ENCODE data around the gene IPO4.

Gene IPO4, protein sequence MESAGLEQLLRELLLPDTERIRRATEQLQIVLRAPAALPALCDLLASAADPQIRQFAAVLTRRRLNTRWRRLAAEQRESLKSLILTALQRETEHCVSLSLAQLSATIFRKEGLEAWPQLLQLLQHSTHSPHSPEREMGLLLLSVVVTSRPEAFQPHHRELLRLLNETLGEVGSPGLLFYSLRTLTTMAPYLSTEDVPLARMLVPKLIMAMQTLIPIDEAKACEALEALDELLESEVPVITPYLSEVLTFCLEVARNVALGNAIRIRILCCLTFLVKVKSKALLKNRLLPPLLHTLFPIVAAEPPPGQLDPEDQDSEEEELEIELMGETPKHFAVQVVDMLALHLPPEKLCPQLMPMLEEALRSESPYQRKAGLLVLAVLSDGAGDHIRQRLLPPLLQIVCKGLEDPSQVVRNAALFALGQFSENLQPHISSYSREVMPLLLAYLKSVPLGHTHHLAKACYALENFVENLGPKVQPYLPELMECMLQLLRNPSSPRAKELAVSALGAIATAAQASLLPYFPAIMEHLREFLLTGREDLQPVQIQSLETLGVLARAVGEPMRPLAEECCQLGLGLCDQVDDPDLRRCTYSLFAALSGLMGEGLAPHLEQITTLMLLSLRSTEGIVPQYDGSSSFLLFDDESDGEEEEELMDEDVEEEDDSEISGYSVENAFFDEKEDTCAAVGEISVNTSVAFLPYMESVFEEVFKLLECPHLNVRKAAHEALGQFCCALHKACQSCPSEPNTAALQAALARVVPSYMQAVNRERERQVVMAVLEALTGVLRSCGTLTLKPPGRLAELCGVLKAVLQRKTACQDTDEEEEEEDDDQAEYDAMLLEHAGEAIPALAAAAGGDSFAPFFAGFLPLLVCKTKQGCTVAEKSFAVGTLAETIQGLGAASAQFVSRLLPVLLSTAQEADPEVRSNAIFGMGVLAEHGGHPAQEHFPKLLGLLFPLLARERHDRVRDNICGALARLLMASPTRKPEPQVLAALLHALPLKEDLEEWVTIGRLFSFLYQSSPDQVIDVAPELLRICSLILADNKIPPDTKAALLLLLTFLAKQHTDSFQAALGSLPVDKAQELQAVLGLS

GRCh38 chr14:24188251-24189058 lies at the start of gene IPO4:
TSS of gene IPO4 (minus strand) at chr14:24188816. CDS start at chr14:24188787, 29 bp downstream.
- peak within 1 kb of the TSS; percentile 77 for H3K4me3 ChIP-seq (ENCODE audit: severe bottlenecking)
- H3K27ac ChIP-seq (ENCODE audit: poor library complexity, severe bottlenecking) = peak within 1 kb of the TSS; percentile 62
- peak; percentile 99 for DNase-seq (ENCODE audit: low spot score)
- H3K4me1 ChIP-seq (ENCODE audit: insufficient read depth, poor library complexity, severe bottlenecking) = peaks cover 4% of the 10 kb centered on the region
- H3K36me3 ChIP-seq (ENCODE audit: low read depth) = peaks cover 67% of the 10 kb centered on the region
- no peaks in the 10 kb centered on the region for H3K9me3 ChIP-seq (ENCODE audit: severe bottlenecking)
- H3K27me3 ChIP-seq (ENCODE audit: insufficient read depth, poor library complexity, severe bottlenecking) = no peaks in the 10 kb centered on the region
- peak; percentile 88 for ATAC-seq (ENCODE audit: low read depth)
- TF ChIP-seq, protein P1, sequence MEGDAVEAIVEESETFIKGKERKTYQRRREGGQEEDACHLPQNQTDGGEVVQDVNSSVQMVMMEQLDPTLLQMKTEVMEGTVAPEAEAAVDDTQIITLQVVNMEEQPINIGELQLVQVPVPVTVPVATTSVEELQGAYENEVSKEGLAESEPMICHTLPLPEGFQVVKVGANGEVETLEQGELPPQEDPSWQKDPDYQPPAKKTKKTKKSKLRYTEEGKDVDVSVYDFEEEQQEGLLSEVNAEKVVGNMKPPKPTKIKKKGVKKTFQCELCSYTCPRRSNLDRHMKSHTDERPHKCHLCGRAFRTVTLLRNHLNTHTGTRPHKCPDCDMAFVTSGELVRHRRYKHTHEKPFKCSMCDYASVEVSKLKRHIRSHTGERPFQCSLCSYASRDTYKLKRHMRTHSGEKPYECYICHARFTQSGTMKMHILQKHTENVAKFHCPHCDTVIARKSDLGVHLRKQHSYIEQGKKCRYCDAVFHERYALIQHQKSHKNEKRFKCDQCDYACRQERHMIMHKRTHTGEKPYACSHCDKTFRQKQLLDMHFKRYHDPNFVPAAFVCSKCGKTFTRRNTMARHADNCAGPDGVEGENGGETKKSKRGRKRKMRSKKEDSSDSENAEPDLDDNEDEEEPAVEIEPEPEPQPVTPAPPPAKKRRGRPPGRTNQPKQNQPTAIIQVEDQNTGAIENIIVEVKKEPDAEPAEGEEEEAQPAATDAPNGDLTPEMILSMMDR (IDR thresholded peaks at IDR 0.05; ENCODE audit: poor library complexity, severe bottlenecking) = no peak

DNA sequence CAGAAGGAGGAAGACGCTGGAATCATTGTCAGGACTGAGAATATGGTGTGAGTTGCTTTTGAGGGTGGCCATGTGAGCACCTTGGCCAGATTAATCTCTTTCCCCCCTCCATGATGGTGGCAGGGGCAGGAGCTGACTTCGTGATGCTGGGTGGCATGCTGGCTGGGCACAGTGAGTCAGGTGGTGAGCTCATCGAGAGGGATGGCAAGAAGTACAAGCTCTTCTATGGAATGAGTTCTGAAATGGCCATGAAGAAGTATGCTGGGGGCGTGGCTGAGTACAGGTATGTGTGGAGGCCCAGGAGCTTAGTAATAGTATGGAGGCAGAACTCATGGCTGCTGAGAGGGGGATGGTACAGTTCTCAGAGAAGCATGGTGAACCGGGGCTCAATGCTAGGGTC lies 49.5 kb upstream of the IPO4 start:
- Histone ChIP-seq H3K4me3 (ENCODE audit: severe bottlenecking) (no peak overlapping the region), H3K9me3 (ENCODE audit: severe bottlenecking) (no peaks in the 10 kb centered on the region), H3K36me3 (ENCODE audit: low read depth) (peaks cover 83% of the 10 kb centered on the region), H3K27ac (ENCODE audit: poor library complexity, severe bottlenecking) (peak overlapping the region; percentile 18), H3K27me3 (ENCODE audit: insufficient read depth, poor library complexity, severe bottlenecking) (no peaks in the 10 kb centered on the region), H3K4me1 (ENCODE audit: insufficient read depth, poor library complexity, severe bottlenecking) (peaks cover 27% of the 10 kb centered on the region)
- ATAC-seq (ENCODE audit: low read depth) (peak; percentile 6; the same call in 2 of the 3 replicates), DNase-seq (ENCODE audit: low spot score) (peak; percentile 85)
- TF ChIP-seq, protein P1 (IDR thresholded peaks at IDR 0.05; ENCODE audit: poor library complexity, severe bottlenecking) = no peak

DNA sequence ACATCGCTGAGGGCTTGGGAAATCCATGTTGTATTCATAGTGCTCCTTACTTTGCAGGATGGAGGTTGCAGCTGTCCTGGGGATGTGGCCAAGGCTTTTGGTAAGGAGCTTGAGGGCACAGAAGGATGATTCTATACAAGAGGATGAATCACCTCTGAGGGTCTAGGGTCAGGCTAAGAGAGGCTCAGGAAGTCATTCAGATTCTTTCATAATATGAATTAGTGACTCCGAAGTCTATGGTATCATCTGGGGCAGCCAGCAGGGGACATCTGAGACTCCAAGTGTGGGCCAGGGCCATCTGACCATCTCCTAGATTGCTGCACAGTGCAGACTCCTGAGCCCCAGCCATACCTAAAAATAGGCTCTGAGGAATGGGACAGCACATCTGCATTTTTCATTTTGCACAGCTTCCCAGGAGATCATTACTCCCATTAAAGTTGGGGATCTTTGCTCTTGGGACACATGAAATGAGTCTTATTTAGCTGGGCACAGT lies 48.9 kb upstream of the IPO4 start:
- Histone ChIP-seq H3K9me3 (ENCODE audit: severe bottlenecking) (no peaks in the 10 kb centered on the region), H3K27ac (ENCODE audit: poor library complexity, severe bottlenecking) (peak overlapping the region; percentile 18), H3K4me1 (ENCODE audit: insufficient read depth, poor library complexity, severe bottlenecking) (peaks cover 24% of the 10 kb centered on the region), H3K36me3 (ENCODE audit: low read depth) (peaks cover 83% of the 10 kb centered on the region), H3K4me3 (ENCODE audit: severe bottlenecking) (no peak overlapping the region), H3K27me3 (ENCODE audit: insufficient read depth, poor library complexity, severe bottlenecking) (no peaks in the 10 kb centered on the region)
- TF ChIP-seq, protein P1 (IDR thresholded peaks at IDR 0.05; ENCODE audit: poor library complexity, severe bottlenecking) = no peak
- ATAC-seq (ENCODE audit: low read depth) (no peak), DNase-seq (ENCODE audit: low spot score) (no peak)

DNA sequence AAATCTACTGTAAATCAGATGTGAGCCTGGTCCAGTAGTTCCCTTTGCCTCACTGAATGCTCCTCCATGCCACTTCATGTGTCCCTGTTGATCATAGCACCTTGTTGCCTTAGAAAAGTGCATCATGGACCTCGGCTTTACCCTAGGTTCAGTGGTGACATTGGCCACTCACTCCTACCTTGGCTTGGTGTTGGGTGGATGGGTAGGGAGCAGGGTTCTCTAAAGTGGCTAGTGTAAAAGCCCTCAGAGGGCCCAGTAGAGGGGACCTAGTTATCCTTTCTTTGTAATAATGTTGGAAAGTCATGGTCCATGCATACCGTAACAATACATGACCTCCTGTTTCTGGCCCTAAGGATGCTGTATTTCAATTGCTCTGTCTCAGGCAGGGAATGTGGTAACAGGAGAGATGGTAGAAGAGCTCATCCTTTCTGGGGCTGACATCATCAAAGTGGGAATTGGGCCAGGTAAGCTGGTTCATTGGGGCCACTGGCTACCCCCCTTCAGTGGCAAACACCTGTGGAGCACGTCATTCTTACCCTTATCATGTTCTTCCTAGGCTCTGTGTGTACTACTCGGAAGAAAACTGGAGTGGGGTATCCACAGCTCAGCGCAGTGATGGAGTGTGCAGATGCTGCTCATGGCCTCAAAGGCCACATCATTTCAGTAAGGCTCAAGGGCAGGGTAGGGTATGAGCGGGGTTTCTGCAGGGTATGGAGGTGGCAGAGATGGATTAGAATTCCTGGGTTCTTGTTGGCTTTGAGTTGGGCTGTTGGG lies 48.3 kb upstream of the IPO4 start:
- peaks cover 83% of the 10 kb centered on the region for H3K36me3 ChIP-seq (ENCODE audit: low read depth)
- no peaks in the 10 kb centered on the region for H3K9me3 ChIP-seq (ENCODE audit: severe bottlenecking)
- no peaks in the 10 kb centered on the region for H3K27me3 ChIP-seq (ENCODE audit: insufficient read depth, poor library complexity, severe bottlenecking)
- peaks cover 24% of the 10 kb centered on the region for H3K4me1 ChIP-seq (ENCODE audit: insufficient read depth, poor library complexity, severe bottlenecking)
- H3K27ac ChIP-seq (ENCODE audit: poor library complexity, severe bottlenecking) = no peak overlapping the region
- TF ChIP-seq, protein P1 (IDR thresholded peaks at IDR 0.05; ENCODE audit: poor library complexity, severe bottlenecking) = no peak
- no peak for ATAC-seq (ENCODE audit: low read depth)
- H3K4me3 ChIP-seq (ENCODE audit: severe bottlenecking) = no peak overlapping the region
- no peak for DNase-seq (ENCODE audit: low spot score)

Measured in RWPE2 (cell line).